Liver (tissue), 9 donors: ENCODE measurements around the gene DIAPH2. TPM values are rescaled to one million over a fixed set of nuclear protein-coding genes. Genes with fewer than 3 reads are reported as not detected.

Experiments
- DNase-seq: peaks from one replicate; pipeline ENCODE4 v3.0.0-alpha.2; 2017; ENCODE audit warnings: low spot score
- H3K27ac ChIP-seq, 2 donors: one replicate each; pipeline ENCODE4 v1.7.0; 2013; ENCODE audit warnings: inconsistent platforms in 2 of 2, low read length in 2 of 2, control low read depth in 1 of 2, low read depth in 1 of 2, mild to moderate bottlenecking in 1 of 2
- H3K27me3 ChIP-seq, 4 donors: one replicate each; pipeline versions ENCODE4 v1.6.1 to v1.7.0; 2013; ENCODE audit warnings: low read length in 3 of 4, inconsistent platforms in 1 of 4, mild to moderate bottlenecking in 1 of 4, moderate library complexity in 1 of 4; ENCODE audit not compliant: control insufficient read depth in 4 of 4, insufficient read depth in 4 of 4
- H3K36me3 ChIP-seq, 4 donors: one replicate each; pipeline versions ENCODE4 v1.6.1 to v1.7.0; 2013; ENCODE audit warnings: low read length in 3 of 4, mild to moderate bottlenecking in 3 of 4, low read depth in 1 of 4, moderate library complexity in 1 of 4; ENCODE audit not compliant: control insufficient read depth in 4 of 4, insufficient read depth in 3 of 4
- H3K4me1 ChIP-seq, 4 donors: one replicate each; pipeline versions ENCODE4 v1.6.1 to v1.7.0; 2013; ENCODE audit warnings: low read length in 3 of 4, mild to moderate bottlenecking in 3 of 4, moderate library complexity in 1 of 4; ENCODE audit not compliant: control insufficient read depth in 4 of 4, insufficient read depth in 4 of 4
- H3K4me3 ChIP-seq, 3 donors: one replicate each; pipeline versions ENCODE4 v1.6.1 to v1.7.0; 2013; ENCODE audit warnings: low read length in 3 of 3, control low read depth in 1 of 3, low read depth in 1 of 3, mild to moderate bottlenecking in 1 of 3
- H3K9ac ChIP-seq, 2 donors: one replicate each; pipeline ENCODE4 v1.7.0; 2013; ENCODE audit warnings: low read length in 2 of 2, mild to moderate bottlenecking in 2 of 2, moderate library complexity in 2 of 2, control low read depth in 1 of 2, low read depth in 1 of 2
- H3K9me3 ChIP-seq, 4 donors: one replicate each; pipeline versions ENCODE4 v1.6.1 to v1.7.0; 2013; ENCODE audit warnings: low read length in 3 of 4; ENCODE audit not compliant: control insufficient read depth in 4 of 4
- EGR1 ChIP-seq, 2 donors: IDR thresholded peaks; 2 replicates each; pipeline ENCODE4 v1.6.1; 2016 to 2018; ENCODE audit warnings: antibody characterized with exemption in 2 of 2, low read depth in 2 of 2
- HNF4A ChIP-seq, 2 donors: conservative IDR thresholded peaks; 2 replicates each; pipeline ENCODE4 v1.6.1; 2016; ENCODE audit warnings: antibody characterized with exemption in 2 of 2, mild to moderate bottlenecking in 2 of 2
- HNF4G ChIP-seq: IDR thresholded peaks from 2 replicates; pipeline ENCODE4 v1.6.1; 2016; ENCODE audit warnings: antibody characterized with exemption
- JUND ChIP-seq, 2 donors: IDR thresholded peaks; 2 replicates each; pipeline ENCODE4 v1.6.1; 2016; ENCODE audit warnings: antibody characterized with exemption in 2 of 2
- NR2F2 ChIP-seq: IDR thresholded peaks from 2 replicates; pipeline ENCODE4 v1.6.1; 2016; ENCODE audit warnings: antibody characterized with exemption
- RAD21 ChIP-seq, 2 donors: IDR thresholded peaks; 2 replicates each; pipeline ENCODE4 v1.6.1; 2016; ENCODE audit warnings: antibody characterized with exemption in 2 of 2, mild to moderate bottlenecking in 2 of 2
- RXRA ChIP-seq, 2 donors: IDR thresholded peaks; 2 replicates each; pipeline ENCODE4 v1.6.1; 2017 to 2018; ENCODE audit warnings: antibody characterized with exemption in 2 of 2, mild to moderate bottlenecking in 1 of 2
- SP1 ChIP-seq: IDR thresholded peaks from 2 replicates; pipeline ENCODE4 v1.6.1; 2018; ENCODE audit warnings: antibody characterized with exemption, mild to moderate bottlenecking
- TAF1 ChIP-seq: conservative IDR thresholded peaks from 2 replicates; pipeline ENCODE4 v1.6.1; 2016; ENCODE audit warnings: antibody characterized with exemption, mild to moderate bottlenecking
- YY1 ChIP-seq: IDR thresholded peaks from 2 replicates; pipeline ENCODE4 v1.6.1; 2016; ENCODE audit warnings: antibody characterized with exemption, mild to moderate bottlenecking
- WGBS: extraction: QIAGEN DNeasy Blood & Tissue Kit; methylation state at CpG from one replicate; pipeline ENCODE4 v1.1.7; 2013; 5-methylcytosine and 5-hydroxymethylcytosine counted together
- polyA plus RNA-seq, 2 donors: library from polyadenylated mRNA; stranded (reverse) in 1 of 2; unstranded in 1 of 2; fragments of 200-250 nt in 1 of 2; fragments of >200 nt in 1 of 2; fragmentation: Nextera tagmentation in 1 of 2; extraction: Ambion mirVana in 1 of 2; gene quantifications; one replicate each; pipeline versions ENCODE4 v1.2.1 to v1.2.3, GENCODE V29; 2013 to 2015
- total RNA-seq, 2 donors: library from RNA; depleted of rRNA; stranded (reverse); fragments of >200 nt; gene quantifications; one replicate each; pipeline ENCODE4 v1.2.3, GENCODE V29; 2014
- TF ChIP-seq, protein P1 (sequence below): IDR thresholded peaks from 2 replicates; pipeline ENCODE4 v1.6.1; 2016; ENCODE audit warnings: antibody characterized with exemption
- TF ChIP-seq, protein P2 (sequence below): IDR thresholded peaks from 2 replicates; pipeline ENCODE4 v1.6.1; 2016; ENCODE audit warnings: antibody characterized with exemption, mild to moderate bottlenecking
- TF ChIP-seq, protein P3 (sequence below): IDR thresholded peaks from 2 replicates; pipeline ENCODE4 v1.6.1; 2016; ENCODE audit warnings: antibody characterized with exemption
- TF ChIP-seq, protein P4 (sequence below): IDR thresholded peaks from 2 replicates; pipeline ENCODE4 v1.6.1; 2016; ENCODE audit warnings: antibody characterized with exemption
- TF ChIP-seq, protein P5 (sequence below): fragments of 150-350 bp; IDR thresholded peaks from 2 replicates; pipeline ENCODE4 v1.5.1; 2017; ENCODE audit warnings: improper control_type of control experiment, low read depth, low read length; ENCODE audit not compliant: missing input control
- donor health status: healthy.
- donor health status: healthy.
- donor health status: healthy.
- donor health status: healthy.
- donor health status: healthy.

DIAPH2 gene
- total and polyA plus RNA-seq, 4 donors = 2.7 to 16.6 (median 5.3) TPM

DNA sequence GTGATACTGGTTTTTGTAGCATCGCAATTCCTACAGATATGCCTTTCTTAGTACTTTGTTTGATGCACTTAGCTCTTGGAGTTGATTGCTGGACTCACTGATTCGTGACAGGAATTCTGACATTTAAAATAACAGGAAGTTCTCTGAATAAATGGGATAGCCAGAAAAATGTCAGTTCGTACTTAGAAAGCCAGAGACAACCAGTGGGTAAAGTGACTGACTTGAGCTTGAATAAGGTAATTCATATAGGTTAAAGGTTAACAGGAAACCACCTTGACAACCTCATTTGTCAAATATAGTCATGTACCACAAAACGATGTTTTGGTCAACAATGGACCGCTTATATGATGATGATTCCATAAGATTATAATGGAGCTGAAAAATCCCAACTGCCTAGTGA lies 380.4 kb downstream of the DIAPH2 start:
- TF ChIP-seq JUND (IDR thresholded peaks at IDR 0.05) (no peak), SP1 (no peak), HNF4G (no peak), YY1 (no peak), RAD21 (IDR thresholded peaks at IDR 0.05) (no peak), NR2F2 (no peak), TAF1 (no peak), EGR1 (IDR thresholded peaks at IDR 0.05; ENCODE audit: low read depth in 2 of 2) (no peak), RXRA (IDR thresholded peaks at IDR 0.05) (no peak)
- TF ChIP-seq, protein P1, sequence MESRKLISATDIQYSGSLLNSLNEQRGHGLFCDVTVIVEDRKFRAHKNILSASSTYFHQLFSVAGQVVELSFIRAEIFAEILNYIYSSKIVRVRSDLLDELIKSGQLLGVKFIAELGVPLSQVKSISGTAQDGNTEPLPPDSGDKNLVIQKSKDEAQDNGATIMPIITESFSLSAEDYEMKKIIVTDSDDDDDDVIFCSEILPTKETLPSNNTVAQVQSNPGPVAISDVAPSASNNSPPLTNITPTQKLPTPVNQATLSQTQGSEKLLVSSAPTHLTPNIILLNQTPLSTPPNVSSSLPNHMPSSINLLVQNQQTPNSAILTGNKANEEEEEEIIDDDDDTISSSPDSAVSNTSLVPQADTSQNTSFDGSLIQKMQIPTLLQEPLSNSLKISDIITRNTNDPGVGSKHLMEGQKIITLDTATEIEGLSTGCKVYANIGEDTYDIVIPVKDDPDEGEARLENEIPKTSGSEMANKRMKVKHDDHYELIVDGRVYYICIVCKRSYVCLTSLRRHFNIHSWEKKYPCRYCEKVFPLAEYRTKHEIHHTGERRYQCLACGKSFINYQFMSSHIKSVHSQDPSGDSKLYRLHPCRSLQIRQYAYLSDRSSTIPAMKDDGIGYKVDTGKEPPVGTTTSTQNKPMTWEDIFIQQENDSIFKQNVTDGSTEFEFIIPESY = no peak
- TF ChIP-seq, protein P2, sequence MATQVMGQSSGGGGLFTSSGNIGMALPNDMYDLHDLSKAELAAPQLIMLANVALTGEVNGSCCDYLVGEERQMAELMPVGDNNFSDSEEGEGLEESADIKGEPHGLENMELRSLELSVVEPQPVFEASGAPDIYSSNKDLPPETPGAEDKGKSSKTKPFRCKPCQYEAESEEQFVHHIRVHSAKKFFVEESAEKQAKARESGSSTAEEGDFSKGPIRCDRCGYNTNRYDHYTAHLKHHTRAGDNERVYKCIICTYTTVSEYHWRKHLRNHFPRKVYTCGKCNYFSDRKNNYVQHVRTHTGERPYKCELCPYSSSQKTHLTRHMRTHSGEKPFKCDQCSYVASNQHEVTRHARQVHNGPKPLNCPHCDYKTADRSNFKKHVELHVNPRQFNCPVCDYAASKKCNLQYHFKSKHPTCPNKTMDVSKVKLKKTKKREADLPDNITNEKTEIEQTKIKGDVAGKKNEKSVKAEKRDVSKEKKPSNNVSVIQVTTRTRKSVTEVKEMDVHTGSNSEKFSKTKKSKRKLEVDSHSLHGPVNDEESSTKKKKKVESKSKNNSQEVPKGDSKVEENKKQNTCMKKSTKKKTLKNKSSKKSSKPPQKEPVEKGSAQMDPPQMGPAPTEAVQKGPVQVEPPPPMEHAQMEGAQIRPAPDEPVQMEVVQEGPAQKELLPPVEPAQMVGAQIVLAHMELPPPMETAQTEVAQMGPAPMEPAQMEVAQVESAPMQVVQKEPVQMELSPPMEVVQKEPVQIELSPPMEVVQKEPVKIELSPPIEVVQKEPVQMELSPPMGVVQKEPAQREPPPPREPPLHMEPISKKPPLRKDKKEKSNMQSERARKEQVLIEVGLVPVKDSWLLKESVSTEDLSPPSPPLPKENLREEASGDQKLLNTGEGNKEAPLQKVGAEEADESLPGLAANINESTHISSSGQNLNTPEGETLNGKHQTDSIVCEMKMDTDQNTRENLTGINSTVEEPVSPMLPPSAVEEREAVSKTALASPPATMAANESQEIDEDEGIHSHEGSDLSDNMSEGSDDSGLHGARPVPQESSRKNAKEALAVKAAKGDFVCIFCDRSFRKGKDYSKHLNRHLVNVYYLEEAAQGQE = no peak
- TF ChIP-seq, protein P3, sequence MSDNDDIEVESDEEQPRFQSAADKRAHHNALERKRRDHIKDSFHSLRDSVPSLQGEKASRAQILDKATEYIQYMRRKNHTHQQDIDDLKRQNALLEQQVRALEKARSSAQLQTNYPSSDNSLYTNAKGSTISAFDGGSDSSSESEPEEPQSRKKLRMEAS = no peak
- TF ChIP-seq, protein P4, sequence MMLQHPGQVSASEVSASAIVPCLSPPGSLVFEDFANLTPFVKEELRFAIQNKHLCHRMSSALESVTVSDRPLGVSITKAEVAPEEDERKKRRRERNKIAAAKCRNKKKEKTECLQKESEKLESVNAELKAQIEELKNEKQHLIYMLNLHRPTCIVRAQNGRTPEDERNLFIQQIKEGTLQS = no peak
- TF ChIP-seq, protein P5, sequence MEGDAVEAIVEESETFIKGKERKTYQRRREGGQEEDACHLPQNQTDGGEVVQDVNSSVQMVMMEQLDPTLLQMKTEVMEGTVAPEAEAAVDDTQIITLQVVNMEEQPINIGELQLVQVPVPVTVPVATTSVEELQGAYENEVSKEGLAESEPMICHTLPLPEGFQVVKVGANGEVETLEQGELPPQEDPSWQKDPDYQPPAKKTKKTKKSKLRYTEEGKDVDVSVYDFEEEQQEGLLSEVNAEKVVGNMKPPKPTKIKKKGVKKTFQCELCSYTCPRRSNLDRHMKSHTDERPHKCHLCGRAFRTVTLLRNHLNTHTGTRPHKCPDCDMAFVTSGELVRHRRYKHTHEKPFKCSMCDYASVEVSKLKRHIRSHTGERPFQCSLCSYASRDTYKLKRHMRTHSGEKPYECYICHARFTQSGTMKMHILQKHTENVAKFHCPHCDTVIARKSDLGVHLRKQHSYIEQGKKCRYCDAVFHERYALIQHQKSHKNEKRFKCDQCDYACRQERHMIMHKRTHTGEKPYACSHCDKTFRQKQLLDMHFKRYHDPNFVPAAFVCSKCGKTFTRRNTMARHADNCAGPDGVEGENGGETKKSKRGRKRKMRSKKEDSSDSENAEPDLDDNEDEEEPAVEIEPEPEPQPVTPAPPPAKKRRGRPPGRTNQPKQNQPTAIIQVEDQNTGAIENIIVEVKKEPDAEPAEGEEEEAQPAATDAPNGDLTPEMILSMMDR = no peak
- H3K4me1 ChIP-seq = no peaks in the 10 kb centered on the region
- no peaks in the 10 kb centered on the region for H3K36me3 ChIP-seq
- no peaks in the 10 kb centered on the region for H3K27me3 ChIP-seq
- 86% methylated on average over 5 of the region's 5 CpGs for WGBS
- no peak for DNase-seq
- no peaks in the 10 kb centered on the region for H3K9me3 ChIP-seq
- H3K27ac ChIP-seq = no peak overlapping the region
- no peak overlapping the region for H3K9ac ChIP-seq
- no peak overlapping the region for H3K4me3 ChIP-seq

DNA sequence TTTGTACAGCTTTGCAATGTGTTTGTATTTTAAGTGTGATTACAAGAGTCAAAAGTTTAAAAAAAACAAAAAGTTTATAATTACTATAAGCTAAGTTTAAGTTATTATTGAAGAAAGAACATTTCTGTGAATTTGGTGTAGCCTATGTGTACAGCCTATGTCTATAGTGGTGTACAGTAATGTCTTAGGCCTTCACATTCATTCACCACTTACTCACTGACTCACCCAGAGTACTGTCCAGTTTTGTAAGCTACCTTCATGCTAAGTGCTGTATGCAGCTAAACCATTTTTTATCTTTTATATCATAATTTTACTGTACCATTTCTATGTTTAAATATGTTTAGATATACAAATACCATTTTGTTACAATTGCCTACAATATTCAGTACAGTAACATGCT lies 381.3 kb downstream of the DIAPH2 start:
- no peaks in the 10 kb centered on the region for H3K27me3 ChIP-seq
- H3K36me3 ChIP-seq = no peaks in the 10 kb centered on the region
- no peak overlapping the region for H3K9ac ChIP-seq
- H3K9me3 ChIP-seq = no peaks in the 10 kb centered on the region
- DNase-seq = no peak
- no peak overlapping the region for H3K4me3 ChIP-seq
- H3K27ac ChIP-seq = no peak overlapping the region
- no peaks in the 10 kb centered on the region for H3K4me1 ChIP-seq
- TF ChIP-seq HNF4A (conservative IDR thresholded peaks at IDR 0.05) = no peak
